Subcutaneous adipose tissue (tissue), 4 donors: Measurements from ENCODE around the gene ZNF19. TPM values are rescaled to one million over a fixed set of nuclear protein-coding genes. Genes with fewer than 3 reads are reported as not detected.

ENCODE experiments used
- total RNA-seq, 4 donors: library from RNA; depleted of rRNA; stranded (reverse); fragments of >200 nt; gene quantifications; one replicate each; pipeline ENCODE4 v1.1.0, GENCODE V29; 2016
- TF ChIP-seq, protein P1 (sequence below): fragments of 450-650 bp; IDR thresholded peaks from one replicate; pipeline ENCODE4 v1.5.1; 2016; ENCODE audit warnings: low read depth, mild to moderate bottlenecking, control low read depth, antibody characterized with exemption, moderate library complexity

Gene ZNF19
- total RNA-seq, 4 donors from 2014 or later, result 2.9 to 22.7 (median 19.4) TPM

DNA sequence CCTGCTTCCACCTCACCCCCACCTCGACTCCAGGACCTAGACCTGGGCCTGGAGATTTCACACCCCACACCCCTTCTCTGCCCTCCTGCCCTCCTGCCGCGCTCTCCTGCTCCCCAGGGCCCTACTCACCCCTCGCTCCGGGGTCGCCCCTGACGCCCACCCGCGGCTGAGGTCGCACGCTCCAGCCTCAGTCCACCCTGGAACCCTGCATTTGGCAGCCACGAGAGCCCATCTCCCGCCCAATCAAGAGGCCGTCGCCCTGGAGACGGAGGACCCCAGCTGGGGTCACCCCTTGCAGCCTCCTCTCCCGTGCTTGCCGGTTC is 63.4 kb downstream of the ZNF19 start:
- TF ChIP-seq, protein P1, sequence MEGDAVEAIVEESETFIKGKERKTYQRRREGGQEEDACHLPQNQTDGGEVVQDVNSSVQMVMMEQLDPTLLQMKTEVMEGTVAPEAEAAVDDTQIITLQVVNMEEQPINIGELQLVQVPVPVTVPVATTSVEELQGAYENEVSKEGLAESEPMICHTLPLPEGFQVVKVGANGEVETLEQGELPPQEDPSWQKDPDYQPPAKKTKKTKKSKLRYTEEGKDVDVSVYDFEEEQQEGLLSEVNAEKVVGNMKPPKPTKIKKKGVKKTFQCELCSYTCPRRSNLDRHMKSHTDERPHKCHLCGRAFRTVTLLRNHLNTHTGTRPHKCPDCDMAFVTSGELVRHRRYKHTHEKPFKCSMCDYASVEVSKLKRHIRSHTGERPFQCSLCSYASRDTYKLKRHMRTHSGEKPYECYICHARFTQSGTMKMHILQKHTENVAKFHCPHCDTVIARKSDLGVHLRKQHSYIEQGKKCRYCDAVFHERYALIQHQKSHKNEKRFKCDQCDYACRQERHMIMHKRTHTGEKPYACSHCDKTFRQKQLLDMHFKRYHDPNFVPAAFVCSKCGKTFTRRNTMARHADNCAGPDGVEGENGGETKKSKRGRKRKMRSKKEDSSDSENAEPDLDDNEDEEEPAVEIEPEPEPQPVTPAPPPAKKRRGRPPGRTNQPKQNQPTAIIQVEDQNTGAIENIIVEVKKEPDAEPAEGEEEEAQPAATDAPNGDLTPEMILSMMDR, result no peak

DNA sequence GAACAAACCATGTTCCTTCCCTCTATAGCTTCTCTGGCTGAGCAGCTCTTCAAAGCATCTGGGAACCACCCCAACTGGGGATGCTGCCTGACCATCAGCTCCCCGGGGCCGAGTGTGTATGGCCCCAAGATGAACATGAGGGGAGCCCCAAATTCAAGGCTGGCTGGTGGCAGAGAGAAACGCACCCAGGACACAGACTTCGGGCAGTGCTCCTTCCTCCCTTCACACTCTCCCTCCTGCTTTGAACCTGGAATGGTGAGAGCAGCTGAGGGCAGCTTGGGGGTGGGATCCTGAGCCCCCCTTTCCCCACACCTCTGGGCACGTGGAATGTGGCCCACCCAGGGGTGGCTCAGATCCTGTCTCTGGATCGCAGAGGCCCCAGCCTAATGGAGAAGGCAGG is 64.5 kb downstream of the ZNF19 start:
- TF ChIP-seq, protein P1, result no peak

GRCh38 chr16:71423865-71424264 is 65.3 kb downstream of the ZNF19 start:
- TF ChIP-seq, protein P1, result no peak

Other genes starting within 250 kb of the ZNF19 start
- 10 to 100 TPM; 18.3 to 34.2 (median 24.9) TPM for gene CMTR2, start 199.9 kb downstream of the ZNF19 start, total RNA-seq
- 100 to 1,000 TPM in 2 of 4 donors, 10 to 100 TPM in 2; 58.5 to 297 (median 87.3) TPM for gene CALB2, start 130.6 kb downstream of the ZNF19 start, total RNA-seq
- not detected for gene TLE7, start 47.3 kb downstream of the ZNF19 start, total RNA-seq
- gene ZNF23, start 27.1 kb downstream of the ZNF19 start, total RNA-seq, result 10 to 100 TPM in 3 of 4 donors, 1 to 10 TPM in 1; 8.5 to 19.0 (median 13.5) TPM
- 1 to 10 TPM in 1 of 4 donors, under 1 TPM in 1, not detected in 2; 0.34 to 2.2 TPM for gene CHST4, start 37.1 kb upstream of the ZNF19 start, total RNA-seq
- 1 to 10 TPM in 1 of 4 donors, under 1 TPM in 2, not detected in 1; 0.17 to 1.5 (median 0.75) TPM for gene TAT, start 87.8 kb upstream of the ZNF19 start, total RNA-seq
- gene MARVELD3, start 136.9 kb upstream of the ZNF19 start, total RNA-seq, result not detected
- gene PHLPP2, start 235.4 kb upstream of the ZNF19 start, total RNA-seq, result 10 to 100 TPM in 2 of 4 donors, 1 to 10 TPM in 2; 9.0 to 12.1 (median 10.4) TPM